HepG2 (cell line): ENCODE data around the gene GRIN2D. TPM values are rescaled to one million over a fixed set of nuclear protein-coding genes. Genes with fewer than 3 reads are reported as not detected.

Experiments used
- ARNT ChIP-seq: fragments of 450-650 bp; IDR thresholded peaks from 2 replicates; pipeline ENCODE4 v1.6.1; 2017
- ETV6 ChIP-seq: sonication (generic); formaldehyde crosslinking; conservative IDR thresholded peaks from 2 replicates; pipeline ENCODE4 v1.4.0; 2020; ENCODE audit warnings: missing genetic modification reagents
- MBNL3 ChIP-seq: fragments of 250-450 bp; sonication (Bioruptor Pico); conservative IDR thresholded peaks from 2 replicates; pipeline ENCODE4 v1.8.0; 2022; ENCODE audit warnings: mild to moderate bottlenecking, inconsistent platforms
- MXI1 ChIP-seq: IDR thresholded peaks from 3 replicates; pipeline ENCODE4 v1.6.1; 2012; ENCODE audit warnings: low read depth, low read length, inconsistent platforms, borderline replicate concordance
- MYC ChIP-seq: sonication (generic); formaldehyde crosslinking; IDR thresholded peaks from 2 replicates; pipeline ENCODE4 v1.9.0; 2021; ENCODE audit warnings: missing genetic modification reagents, borderline replicate concordance
- PCBP2 ChIP-seq: fragments of 200-400 bp; formaldehyde crosslinking; optimal IDR thresholded peaks from 2 replicates; pipeline ENCODE3; 2018; ENCODE audit warnings: low read length, low read depth; ENCODE audit not compliant: poor library complexity, severe bottlenecking
- POLR2A ChIP-seq, 2 experiments: IDR thresholded peaks; 2 replicates each; pipeline ENCODE4 v1.6.1; 2011; ENCODE audit warnings: low read depth in 2 of 2, low read length in 2 of 2, mild to moderate bottlenecking in 1 of 2, moderate library complexity in 1 of 2; ENCODE audit not compliant: insufficient read depth in 1 of 2
- POLR2AphosphoS2 ChIP-seq: IDR thresholded peaks from 2 replicates; pipeline ENCODE4 v1.6.1; 2011; ENCODE audit warnings: low read depth, low read length, improper control_type of control experiment
- RCOR2 ChIP-seq: IDR thresholded peaks from 2 replicates; pipeline ENCODE4 v1.6.1; 2016; ENCODE audit warnings: missing biosample characterization, missing genetic modification reagents
- RFX3 ChIP-seq: IDR thresholded peaks from 2 replicates; pipeline ENCODE4 v1.6.1; 2016; ENCODE audit warnings: missing biosample characterization, missing genetic modification reagents
- RXRB ChIP-seq: IDR thresholded peaks from 2 replicates; pipeline ENCODE4 v1.6.1; 2016; ENCODE audit warnings: borderline replicate concordance, missing genetic modification reagents, missing compliant biosample characterization
- SNAPC2 ChIP-seq: sonication (generic); formaldehyde crosslinking; IDR thresholded peaks from 2 replicates; pipeline ENCODE4 v1.8.1; 2022; ENCODE audit warnings: mild to moderate bottlenecking, missing genetic modification reagents
- SPEN ChIP-seq: sonication (generic); formaldehyde crosslinking; IDR thresholded peaks from 2 replicates; pipeline ENCODE4 v1.5.1; 2020; ENCODE audit warnings: low read depth, mild to moderate bottlenecking, missing genetic modification reagents
- THYN1 ChIP-seq: sonication (generic); formaldehyde crosslinking; IDR thresholded peaks from 2 replicates; pipeline ENCODE4 v1.8.1; 2023; ENCODE audit warnings: low read depth, mild to moderate bottlenecking, moderate library complexity, missing genetic modification reagents, borderline replicate concordance
- ZFP82 ChIP-seq: sonication (generic); formaldehyde crosslinking; IDR thresholded peaks from 2 replicates; pipeline ENCODE4 v1.5.1; 2020; ENCODE audit warnings: mild to moderate bottlenecking, missing genetic modification reagents, borderline replicate concordance
- ZNF296 ChIP-seq: sonication (generic); formaldehyde crosslinking; conservative IDR thresholded peaks from 2 replicates; pipeline ENCODE4 v1.5.0; 2020; ENCODE audit warnings: mild to moderate bottlenecking, missing genetic modification reagents
- ZNF558 ChIP-seq: sonication (generic); formaldehyde crosslinking; IDR thresholded peaks from 2 replicates; pipeline ENCODE4 v1.9.0; 2022; ENCODE audit warnings: mild to moderate bottlenecking, missing genetic modification reagents, borderline replicate concordance
- polyA plus RNA-seq, 8 experiments: library from polyadenylated mRNA; depleted of rRNA in 3 of 8; stranded (reverse) in 7 of 8; unstranded in 1 of 8; fragments of >200 nt; fragmentation: Illumina TruSeq in 4 of 8; extraction: Trizol in 4 of 8; gene quantifications; 2 replicates each; pipeline versions ENCODE4 v1.2.1 to v1.2.3, GENCODE V29; 2011 to 2016; ENCODE audit warnings: low read depth in 4 of 8, missing spikeins in 1 of 8, mixed read lengths in 1 of 8; ENCODE audit not compliant: insufficient read depth in 1 of 8
- total RNA-seq, 5 experiments: library from RNA; depleted of rRNA; stranded (reverse); fragments of >200 nt; fragmentation: Illumina TruSeq; extraction: Trizol; gene quantifications; 2 replicates each; pipeline ENCODE4 v1.2.3, GENCODE V29; 2016; ENCODE audit warnings: low read depth in 1 of 5
- TF ChIP-seq, protein P1 (sequence below): IDR thresholded peaks from 2 replicates; pipeline ENCODE4 v1.6.1; 2012; ENCODE audit warnings: low read length, improper control_type of control experiment
- TF ChIP-seq, protein P2 (sequence below): sonication (generic); formaldehyde crosslinking; IDR thresholded peaks from 2 replicates; pipeline ENCODE4 v1.4.0; 2020; ENCODE audit warnings: mild to moderate bottlenecking, missing genetic modification reagents
- TF ChIP-seq, protein P3 (sequence below): sonication (generic); formaldehyde crosslinking; IDR thresholded peaks from 2 replicates; pipeline ENCODE4 v1.4.0; 2020; ENCODE audit warnings: missing genetic modification reagents
- TF ChIP-seq, protein P4 (sequence below): IDR thresholded peaks from 2 replicates; pipeline ENCODE4 v1.6.1; 2016; ENCODE audit warnings: low read depth

Gene GRIN2D
- total and polyA plus RNA-seq, 2 of the 13 experiments (the other 11 are each of a cell fraction or from before 2014, with no cell fraction given): 0.02 to 0.13 TPM

DNA sequence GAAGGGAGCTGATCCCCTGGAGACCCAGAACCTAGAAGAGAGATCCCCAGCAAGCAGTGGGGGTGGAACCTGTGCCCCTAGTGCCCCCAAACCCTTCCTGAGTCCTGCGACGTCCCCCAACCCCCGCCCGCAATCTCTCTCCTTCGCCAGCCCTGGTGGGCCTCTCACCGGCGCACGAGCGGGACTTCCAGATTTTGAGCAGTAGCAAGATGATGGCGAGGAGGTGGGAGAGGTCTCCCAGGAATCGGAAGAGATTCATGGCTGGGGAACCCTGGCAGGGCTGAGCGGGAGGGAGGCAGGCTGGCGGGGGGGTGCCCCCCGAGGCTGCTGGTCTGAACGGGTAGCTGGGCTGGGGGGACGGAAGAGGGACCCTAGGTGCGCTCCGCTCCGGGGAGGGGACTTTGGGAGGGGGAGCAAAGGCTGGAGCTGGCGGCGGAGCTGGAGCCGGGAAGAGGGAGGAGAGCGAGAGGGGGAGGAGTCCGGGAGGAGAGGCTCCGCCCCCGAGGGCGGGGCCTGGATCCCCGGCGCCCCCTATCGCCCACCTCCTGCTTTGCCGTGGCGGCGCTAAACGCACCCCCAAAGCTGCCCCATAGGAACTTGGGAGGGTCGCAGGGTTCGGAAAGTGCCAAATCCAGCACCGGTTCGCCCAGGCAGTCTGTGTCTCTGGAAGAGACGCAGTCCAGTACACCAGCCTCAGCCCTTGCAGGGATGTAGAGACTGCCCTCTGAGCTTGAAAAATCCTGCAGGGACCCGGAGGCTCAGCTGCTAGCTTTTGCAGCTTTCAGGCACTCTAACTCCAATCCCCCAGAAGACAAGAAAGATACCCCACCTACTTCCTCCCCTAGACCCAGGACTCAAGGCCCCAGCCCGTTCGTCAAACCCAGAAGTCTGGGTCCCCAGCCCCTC is 2.1 kb upstream of the GRIN2D start, which contains the start of gene KDELR1 (continued):
- TF ChIP-seq, protein P1, sequence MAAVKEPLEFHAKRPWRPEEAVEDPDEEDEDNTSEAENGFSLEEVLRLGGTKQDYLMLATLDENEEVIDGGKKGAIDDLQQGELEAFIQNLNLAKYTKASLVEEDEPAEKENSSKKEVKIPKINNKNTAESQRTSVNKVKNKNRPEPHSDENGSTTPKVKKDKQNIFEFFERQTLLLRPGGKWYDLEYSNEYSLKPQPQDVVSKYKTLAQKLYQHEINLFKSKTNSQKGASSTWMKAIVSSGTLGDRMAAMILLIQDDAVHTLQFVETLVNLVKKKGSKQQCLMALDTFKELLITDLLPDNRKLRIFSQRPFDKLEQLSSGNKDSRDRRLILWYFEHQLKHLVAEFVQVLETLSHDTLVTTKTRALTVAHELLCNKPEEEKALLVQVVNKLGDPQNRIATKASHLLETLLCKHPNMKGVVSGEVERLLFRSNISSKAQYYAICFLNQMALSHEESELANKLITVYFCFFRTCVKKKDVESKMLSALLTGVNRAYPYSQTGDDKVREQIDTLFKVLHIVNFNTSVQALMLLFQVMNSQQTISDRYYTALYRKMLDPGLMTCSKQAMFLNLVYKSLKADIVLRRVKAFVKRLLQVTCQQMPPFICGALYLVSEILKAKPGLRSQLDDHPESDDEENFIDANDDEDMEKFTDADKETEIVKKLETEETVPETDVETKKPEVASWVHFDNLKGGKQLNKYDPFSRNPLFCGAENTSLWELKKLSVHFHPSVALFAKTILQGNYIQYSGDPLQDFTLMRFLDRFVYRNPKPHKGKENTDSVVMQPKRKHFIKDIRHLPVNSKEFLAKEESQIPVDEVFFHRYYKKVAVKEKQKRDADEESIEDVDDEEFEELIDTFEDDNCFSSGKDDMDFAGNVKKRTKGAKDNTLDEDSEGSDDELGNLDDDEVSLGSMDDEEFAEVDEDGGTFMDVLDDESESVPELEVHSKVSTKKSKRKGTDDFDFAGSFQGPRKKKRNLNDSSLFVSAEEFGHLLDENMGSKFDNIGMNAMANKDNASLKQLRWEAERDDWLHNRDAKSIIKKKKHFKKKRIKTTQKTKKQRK: no peak
- TF ChIP-seq RXRB (CRISPR knock-in tag) (peak; percentile 33; the same call in 1 of the 2 replicates), SNAPC2 (CRISPR knock-in tag) (no peak), SPEN (CRISPR knock-in tag) (no peak), MBNL3 (no peak), POLR2A (IDR thresholded peaks at IDR 0.05; ENCODE audit: insufficient read depth in 1 of 2, low read depth in 2 of 2, low read length in 2 of 2) (peak in 1 of 2 experiments; percentile 73; a peak in 3 of 4 replicates), POLR2AphosphoS2 (no peak), PCBP2 (no peak), RCOR2 (CRISPR knock-in tag) (no peak), MXI1 (peak; percentile 51; the same call in 1 of the 3 replicates), ARNT (no peak), ZNF558 (CRISPR knock-in tag) (no peak; the same call in 1 of the 2 replicates), ETV6 (CRISPR knock-in tag) (no peak), ZFP82 (CRISPR knock-in tag) (no peak), ZNF296 (CRISPR knock-in tag) (no peak), THYN1 (CRISPR knock-in tag) (no peak), RFX3 (CRISPR knock-in tag) (no peak), MYC (CRISPR knock-in tag) (no peak; the same call in 1 of the 2 replicates)
- TF ChIP-seq, protein P2, sequence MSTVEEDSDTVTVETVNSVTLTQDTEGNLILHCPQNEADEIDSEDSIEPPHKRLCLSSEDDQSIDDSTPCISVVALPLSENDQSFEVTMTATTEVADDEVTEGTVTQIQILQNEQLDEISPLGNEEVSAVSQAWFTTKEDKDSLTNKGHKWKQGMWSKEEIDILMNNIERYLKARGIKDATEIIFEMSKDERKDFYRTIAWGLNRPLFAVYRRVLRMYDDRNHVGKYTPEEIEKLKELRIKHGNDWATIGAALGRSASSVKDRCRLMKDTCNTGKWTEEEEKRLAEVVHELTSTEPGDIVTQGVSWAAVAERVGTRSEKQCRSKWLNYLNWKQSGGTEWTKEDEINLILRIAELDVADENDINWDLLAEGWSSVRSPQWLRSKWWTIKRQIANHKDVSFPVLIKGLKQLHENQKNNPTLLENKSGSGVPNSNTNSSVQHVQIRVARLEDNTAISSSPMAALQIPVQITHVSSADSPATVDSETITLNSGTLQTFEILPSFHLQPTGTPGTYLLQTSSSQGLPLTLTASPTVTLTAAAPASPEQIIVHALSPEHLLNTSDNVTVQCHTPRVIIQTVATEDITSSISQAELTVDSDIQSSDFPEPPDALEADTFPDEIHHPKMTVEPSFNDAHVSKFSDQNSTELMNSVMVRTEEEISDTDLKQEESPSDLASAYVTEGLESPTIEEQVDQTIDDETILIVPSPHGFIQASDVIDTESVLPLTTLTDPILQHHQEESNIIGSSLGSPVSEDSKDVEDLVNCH (CRISPR knock-in tag): no peak
- TF ChIP-seq, protein P3, sequence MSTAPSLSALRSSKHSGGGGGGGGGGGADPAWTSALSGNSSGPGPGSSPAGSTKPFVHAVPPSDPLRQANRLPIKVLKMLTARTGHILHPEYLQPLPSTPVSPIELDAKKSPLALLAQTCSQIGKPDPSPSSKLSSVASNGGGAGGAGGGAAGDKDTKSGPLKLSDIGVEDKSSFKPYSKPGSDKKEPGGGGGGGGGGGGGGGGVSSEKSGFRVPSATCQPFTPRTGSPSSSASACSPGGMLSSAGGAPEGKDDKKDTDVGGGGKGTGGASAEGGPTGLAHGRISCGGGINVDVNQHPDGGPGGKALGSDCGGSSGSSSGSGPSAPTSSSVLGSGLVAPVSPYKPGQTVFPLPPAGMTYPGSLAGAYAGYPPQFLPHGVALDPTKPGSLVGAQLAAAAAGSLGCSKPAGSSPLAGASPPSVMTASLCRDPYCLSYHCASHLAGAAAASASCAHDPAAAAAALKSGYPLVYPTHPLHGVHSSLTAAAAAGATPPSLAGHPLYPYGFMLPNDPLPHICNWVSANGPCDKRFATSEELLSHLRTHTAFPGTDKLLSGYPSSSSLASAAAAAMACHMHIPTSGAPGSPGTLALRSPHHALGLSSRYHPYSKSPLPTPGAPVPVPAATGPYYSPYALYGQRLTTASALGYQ (CRISPR knock-in tag): no peak
- TF ChIP-seq, protein P4, sequence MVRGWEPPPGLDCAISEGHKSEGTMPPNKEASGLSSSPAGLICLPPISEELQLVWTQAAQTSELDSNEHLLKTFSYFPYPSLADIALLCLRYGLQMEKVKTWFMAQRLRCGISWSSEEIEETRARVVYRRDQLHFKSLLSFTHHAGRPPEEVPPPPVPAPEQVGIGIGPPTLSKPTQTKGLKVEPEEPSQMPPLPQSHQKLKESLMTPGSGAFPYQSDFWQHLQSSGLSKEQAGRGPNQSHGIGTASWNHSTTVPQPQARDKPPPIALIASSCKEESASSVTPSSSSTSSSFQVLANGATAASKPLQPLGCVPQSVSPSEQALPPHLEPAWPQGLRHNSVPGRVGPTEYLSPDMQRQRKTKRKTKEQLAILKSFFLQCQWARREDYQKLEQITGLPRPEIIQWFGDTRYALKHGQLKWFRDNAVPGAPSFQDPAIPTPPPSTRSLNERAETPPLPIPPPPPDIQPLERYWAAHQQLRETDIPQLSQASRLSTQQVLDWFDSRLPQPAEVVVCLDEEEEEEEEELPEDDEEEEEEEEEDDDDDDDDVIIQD: peak; percentile 33; the same call in 1 of the 2 replicates
